Muscle of leg (tissue), 11 donors: Measurements from ENCODE around the gene CPNE4. TPM values are rescaled to one million over a fixed set of nuclear protein-coding genes. Genes with fewer than 3 reads are reported as not detected.

Experiments used
- DNase-seq: peaks from one replicate; pipeline ENCODE4 v3.0.0; 2013
- H3K27ac ChIP-seq: one replicate; pipeline ENCODE4 v1.5.1; 2013; ENCODE audit warnings: mild to moderate bottlenecking, low read length, control low read depth
- H3K27me3 ChIP-seq: one replicate; pipeline ENCODE4 v1.6.1; 2013; ENCODE audit warnings: low read length; ENCODE audit not compliant: control insufficient read depth, insufficient read depth
- H3K36me3 ChIP-seq: one replicate; pipeline ENCODE4 v1.6.1; 2013; ENCODE audit warnings: low read length; ENCODE audit not compliant: control insufficient read depth, insufficient read depth
- H3K4me1 ChIP-seq: one replicate; pipeline ENCODE4 v1.6.1; 2013; ENCODE audit warnings: low read length; ENCODE audit not compliant: control insufficient read depth, insufficient read depth
- H3K4me3 ChIP-seq: one replicate; pipeline ENCODE4 v1.5.1; 2013; ENCODE audit warnings: low read length, control low read depth
- H3K9me3 ChIP-seq: replicated peaks from 2 replicates; pipeline ENCODE4 v1.6.1; 2013; ENCODE audit warnings: low read depth, low read length; ENCODE audit not compliant: control insufficient read depth
- WGBS: methylation state at CpG from one replicate; pipeline ENCODE4 v1.1.5; 2013; ENCODE audit warnings: missing lambda C conversion rate; ENCODE audit not compliant: insufficient coverage; 5-methylcytosine and 5-hydroxymethylcytosine counted together
- polyA plus RNA-seq, 8 donors: library from polyadenylated mRNA; unstranded; fragments of 120-200 nt; gene quantifications; one replicate each; pipeline versions ENCODE4 v1.2.1 to v1.2.3, GENCODE V29; 2013; ENCODE audit warnings: inconsistent platforms in 1 of 8, low replicate concordance in 1 of 8; ENCODE audit not compliant: insufficient read length in 8 of 8, insufficient read depth in 1 of 8
- total RNA-seq: library from RNA; stranded (reverse); fragments of 120-200 nt; gene quantifications from one replicate; pipeline ENCODE4 v1.2.4, GENCODE V29; 2013

Gene CPNE4
- total and polyA plus RNA-seq, 9 donors = 0.07 to 0.31 (median 0.09) TPM; not detected in 2

DNA sequence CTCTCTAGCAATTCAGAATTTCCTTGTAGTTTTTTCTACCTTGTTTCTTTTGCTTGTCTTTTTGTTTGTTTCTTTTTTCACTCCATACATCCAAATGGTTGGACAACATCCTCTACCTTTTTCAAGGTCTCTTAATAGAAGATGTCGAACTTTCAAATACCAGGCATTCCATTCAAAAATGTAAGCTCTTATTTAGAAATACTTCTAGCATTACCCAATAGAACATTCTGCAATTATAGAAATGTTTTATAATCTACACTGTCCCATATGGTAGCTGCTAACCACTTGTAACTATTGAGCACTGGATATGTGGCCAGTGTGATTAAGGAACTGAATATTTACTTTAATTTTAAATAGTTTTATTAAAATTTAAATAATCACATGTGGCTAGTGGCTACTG lies 335.8 kb downstream of the CPNE4 start:
- H3K36me3 ChIP-seq = no peaks in the 10 kb centered on the region
- H3K4me1 ChIP-seq = no peaks in the 10 kb centered on the region
- H3K9me3 ChIP-seq = no peaks in the 10 kb centered on the region
- H3K27ac ChIP-seq = no peak overlapping the region
- no peak overlapping the region for H3K4me3 ChIP-seq
- H3K27me3 ChIP-seq = no peaks in the 10 kb centered on the region
- no CpG with 5 or more reads among the region's 1 CpG for WGBS
- no peak for DNase-seq

DNA sequence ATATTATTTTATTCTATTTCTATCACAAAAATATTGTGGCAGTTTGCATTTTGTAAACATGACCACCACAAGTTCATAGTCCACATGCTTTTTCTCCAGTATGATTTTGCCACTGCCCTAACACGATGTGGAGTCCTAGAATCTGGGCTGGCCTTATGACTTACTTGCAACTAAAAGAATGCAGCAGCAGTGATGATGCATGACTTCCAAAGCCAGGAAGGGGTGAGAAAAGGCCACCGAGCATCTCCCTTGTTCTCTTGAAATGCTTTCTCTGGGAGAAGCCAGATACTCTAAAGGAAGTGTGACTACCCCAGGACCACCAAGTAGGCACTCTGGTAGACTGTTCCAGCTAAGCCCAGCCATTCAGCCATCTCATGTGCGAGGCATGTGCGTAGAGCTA lies 340.4 kb downstream of the CPNE4 start:
- Histone ChIP-seq H3K27ac (no peak overlapping the region), H3K9me3 (no peaks in the 10 kb centered on the region), H3K4me1 (no peaks in the 10 kb centered on the region), H3K4me3 (no peak overlapping the region), H3K36me3 (no peaks in the 10 kb centered on the region), H3K27me3 (no peaks in the 10 kb centered on the region)
- WGBS = 83% methylated on average over 4 of the region's 4 CpGs
- DNase-seq = no peak

DNA sequence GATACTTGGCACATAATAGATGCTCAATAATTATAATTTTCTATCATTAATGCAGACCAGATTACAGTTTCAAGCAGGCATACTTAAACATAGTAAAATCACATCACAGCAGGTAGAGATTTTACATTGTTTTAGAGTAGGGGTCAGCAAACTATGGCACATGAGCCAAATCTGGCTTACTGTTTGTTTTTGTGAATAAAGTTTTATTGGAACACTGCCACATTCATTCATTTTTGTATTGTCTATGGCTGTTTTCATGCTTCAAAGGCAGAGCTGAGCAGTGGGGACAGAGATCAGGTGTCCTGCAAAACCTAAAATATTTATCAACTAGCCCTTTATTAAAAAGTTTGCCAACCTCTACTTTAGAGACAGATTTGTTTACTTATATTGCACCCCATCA lies 342.5 kb downstream of the CPNE4 start:
- no peak for DNase-seq
- Histone ChIP-seq H3K4me1 (no peaks in the 10 kb centered on the region), H3K36me3 (no peaks in the 10 kb centered on the region)

DNA sequence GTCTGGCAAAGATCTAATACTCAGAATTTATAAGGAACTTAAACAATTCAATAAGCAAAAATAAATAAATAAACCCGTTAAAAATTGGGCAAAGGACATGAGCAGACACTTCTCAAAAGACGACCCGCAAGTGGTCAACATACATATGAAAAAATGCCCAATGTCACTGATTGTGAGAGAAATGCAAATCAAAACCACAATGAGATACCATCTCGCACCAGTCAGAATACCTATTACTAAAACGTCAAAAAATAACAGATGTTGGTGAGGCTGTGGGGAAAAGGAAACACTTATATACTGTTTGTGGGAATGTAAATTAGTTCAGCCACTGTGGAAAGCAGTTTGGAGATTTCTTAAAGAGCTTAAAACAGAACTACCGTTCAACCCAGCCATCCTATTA lies 344.0 kb downstream of the CPNE4 start:
- no peak overlapping the region for H3K27ac ChIP-seq
- H3K4me3 ChIP-seq = no peak overlapping the region
- H3K4me1 ChIP-seq = no peaks in the 10 kb centered on the region
- no peaks in the 10 kb centered on the region for H3K36me3 ChIP-seq
- DNase-seq = no peak
- H3K9me3 ChIP-seq = no peaks in the 10 kb centered on the region
- no CpG with 5 or more reads among the region's 6 CpGs for WGBS
- no peaks in the 10 kb centered on the region for H3K27me3 ChIP-seq

More for the DNA sequence above, 342.5 kb downstream of the CPNE4 start:
- H3K27me3 ChIP-seq = no peaks in the 10 kb centered on the region
- H3K4me3 ChIP-seq = no peak overlapping the region
- no peak overlapping the region for H3K27ac ChIP-seq
- no peaks in the 10 kb centered on the region for H3K9me3 ChIP-seq

DNA sequence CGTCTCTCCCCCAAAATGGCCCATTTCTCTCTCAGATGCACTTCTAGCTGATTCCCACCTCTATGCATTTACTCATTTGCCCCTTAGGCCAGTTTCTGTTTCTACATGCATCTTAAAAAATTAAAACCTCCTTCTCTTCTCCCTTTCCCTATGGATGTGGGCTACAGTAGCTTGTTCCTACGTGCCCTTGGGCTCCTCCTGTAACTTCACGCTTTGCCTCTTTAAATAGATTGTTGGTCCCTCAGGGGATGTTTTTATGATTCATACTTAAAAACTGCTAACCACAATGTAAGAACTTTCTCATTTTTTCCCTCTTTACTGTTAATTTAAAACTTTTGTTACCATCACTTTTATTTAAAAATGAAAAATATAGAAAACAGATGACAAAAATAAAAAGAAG lies 346.4 kb downstream of the CPNE4 start:
- Histone ChIP-seq H3K27ac (no peak overlapping the region), H3K36me3 (no peaks in the 10 kb centered on the region), H3K4me1 (no peaks in the 10 kb centered on the region), H3K27me3 (no peaks in the 10 kb centered on the region), H3K4me3 (no peak overlapping the region), H3K9me3 (no peaks in the 10 kb centered on the region)
- 83% methylated on average over 1 of the region's 3 CpGs for WGBS
- no peak for DNase-seq

DNA sequence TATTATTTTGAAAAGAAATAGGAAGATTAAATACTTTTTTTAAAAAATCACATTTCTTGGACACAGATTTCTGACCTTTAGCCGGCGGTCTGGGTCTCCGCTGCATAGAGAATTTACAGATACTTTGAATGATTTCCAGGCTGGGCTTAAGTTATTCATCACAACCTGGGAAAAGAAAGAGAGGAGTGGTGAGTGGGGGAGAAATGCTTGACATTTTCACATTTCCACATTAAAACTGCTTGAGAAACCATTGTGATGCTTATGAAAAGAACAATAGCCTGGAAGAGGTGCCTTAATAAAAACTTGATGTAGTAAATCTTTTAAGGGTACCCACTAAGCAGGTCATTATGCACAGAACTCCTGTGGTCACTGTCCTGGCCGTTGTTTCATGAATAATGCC lies 365.2 kb downstream of the CPNE4 start:
- Histone ChIP-seq H3K27ac (no peak overlapping the region), H3K4me1 (no peaks in the 10 kb centered on the region), H3K9me3 (no peaks in the 10 kb centered on the region), H3K36me3 (no peaks in the 10 kb centered on the region), H3K4me3 (no peak overlapping the region), H3K27me3 (no peaks in the 10 kb centered on the region)
- no CpG with 5 or more reads among the region's 4 CpGs for WGBS
- no peak for DNase-seq

DNA sequence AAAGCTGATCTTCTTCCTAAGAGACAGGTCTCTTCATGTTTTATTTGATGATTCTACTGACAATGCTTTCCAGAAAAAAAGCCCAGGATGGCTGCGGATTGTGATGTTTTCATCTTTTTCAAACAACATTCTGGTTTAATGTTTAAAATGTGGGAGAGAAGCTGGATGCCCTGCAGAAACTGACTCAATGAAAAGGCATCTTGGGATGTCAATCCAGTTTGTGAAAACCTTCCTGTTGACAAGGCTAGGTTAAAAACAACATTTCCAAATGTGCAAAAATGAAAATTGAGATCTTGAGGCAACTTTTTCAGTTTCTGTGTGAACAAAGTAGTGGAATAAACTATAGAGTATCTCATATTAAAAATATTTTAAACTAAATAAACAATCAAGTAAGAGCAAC lies 376.0 kb downstream of the CPNE4 start:
- no peaks in the 10 kb centered on the region for H3K27me3 ChIP-seq
- no peaks in the 10 kb centered on the region for H3K36me3 ChIP-seq
- no peak overlapping the region for H3K4me3 ChIP-seq
- no peak overlapping the region for H3K27ac ChIP-seq
- H3K9me3 ChIP-seq = no peaks in the 10 kb centered on the region
- WGBS = no CpG with 5 or more reads among the region's 1 CpG
- no peak for DNase-seq
- no peaks in the 10 kb centered on the region for H3K4me1 ChIP-seq

DNA sequence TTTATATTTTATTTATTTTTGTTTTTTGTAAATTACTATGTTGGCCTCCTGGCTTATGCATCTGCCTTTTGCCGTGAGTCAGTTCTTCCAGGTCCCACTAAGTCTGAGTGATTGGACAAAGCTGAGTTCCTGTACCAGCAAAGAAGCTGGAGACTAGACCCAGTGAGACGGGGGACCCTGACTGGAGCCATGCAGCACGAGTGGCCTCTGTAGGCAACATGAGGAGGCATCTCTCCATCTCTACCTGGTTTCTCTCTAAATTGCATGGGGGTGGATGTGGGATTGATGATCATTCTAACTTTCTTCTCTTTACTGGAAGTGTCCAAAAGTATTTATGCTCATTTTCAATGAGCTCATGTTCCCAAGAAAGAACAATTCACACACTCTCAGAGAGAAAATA lies 376.7 kb downstream of the CPNE4 start:
- 80% methylated on average over 1 of the region's 3 CpGs for WGBS
- Histone ChIP-seq H3K4me1 (no peaks in the 10 kb centered on the region), H3K27ac (no peak overlapping the region), H3K36me3 (no peaks in the 10 kb centered on the region), H3K27me3 (no peaks in the 10 kb centered on the region), H3K4me3 (no peak overlapping the region), H3K9me3 (no peaks in the 10 kb centered on the region)
- DNase-seq = peak; percentile 0

DNA sequence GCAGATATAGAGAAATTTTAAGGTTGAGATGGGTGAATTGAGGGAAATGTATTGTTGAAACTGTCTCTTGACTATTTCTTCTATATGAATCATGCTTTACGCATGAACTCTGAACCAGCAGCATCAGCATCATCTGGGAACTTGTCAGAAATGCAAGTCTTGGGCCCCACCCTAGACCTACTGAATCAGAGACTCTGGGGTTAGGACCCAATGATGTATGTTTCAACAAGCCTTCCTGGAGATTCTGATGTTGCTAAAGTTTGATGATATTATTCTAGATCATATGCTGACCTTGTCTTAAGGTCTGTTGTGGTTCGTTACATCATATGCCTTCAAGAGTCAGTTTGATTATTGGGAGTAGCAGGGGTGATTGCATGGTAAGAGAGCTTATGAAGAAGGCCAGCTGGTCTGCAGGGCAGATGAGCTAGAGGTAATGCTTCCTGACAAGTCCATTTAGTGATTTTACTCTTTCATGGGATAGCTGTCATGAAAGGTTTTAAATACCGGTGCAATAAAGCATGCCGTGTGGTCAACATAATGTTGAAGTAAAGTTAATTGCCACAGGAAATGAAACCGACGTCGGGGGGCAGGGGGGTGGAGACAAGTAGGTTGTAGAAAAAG lies 379.6 kb downstream of the CPNE4 start:
- no peak for DNase-seq
- Histone ChIP-seq H3K27ac (no peak overlapping the region), H3K27me3 (no peaks in the 10 kb centered on the region), H3K36me3 (no peaks in the 10 kb centered on the region), H3K4me3 (no peak overlapping the region), H3K4me1 (no peaks in the 10 kb centered on the region), H3K9me3 (no peaks in the 10 kb centered on the region)
- WGBS = 65% methylated on average over 3 of the region's 7 CpGs

DNA sequence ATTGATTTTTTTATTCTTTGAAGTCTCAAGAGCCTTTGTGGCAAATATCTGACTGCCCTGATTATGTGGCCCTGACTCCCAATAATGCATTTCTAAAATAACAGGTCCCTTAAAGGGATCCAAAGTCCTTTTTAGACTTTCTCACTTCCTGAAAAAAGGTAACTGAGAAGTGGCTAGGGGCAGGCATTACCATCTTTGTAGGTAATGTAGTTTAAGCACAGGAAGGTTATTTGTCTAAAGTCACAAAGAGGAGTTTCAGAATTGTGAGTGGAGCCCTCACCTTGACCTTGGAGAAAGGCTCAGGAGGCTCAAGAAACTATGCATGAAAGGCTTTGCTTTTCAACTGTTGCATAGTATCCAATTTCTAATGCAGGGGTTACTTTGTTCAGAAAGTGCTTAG lies 389.2 kb downstream of the CPNE4 start:
- Histone ChIP-seq H3K4me1 (no peaks in the 10 kb centered on the region), H3K9me3 (no peaks in the 10 kb centered on the region), H3K27me3 (no peaks in the 10 kb centered on the region), H3K4me3 (no peak overlapping the region), H3K27ac (no peak overlapping the region), H3K36me3 (no peaks in the 10 kb centered on the region)
- DNase-seq = no peak

DNA sequence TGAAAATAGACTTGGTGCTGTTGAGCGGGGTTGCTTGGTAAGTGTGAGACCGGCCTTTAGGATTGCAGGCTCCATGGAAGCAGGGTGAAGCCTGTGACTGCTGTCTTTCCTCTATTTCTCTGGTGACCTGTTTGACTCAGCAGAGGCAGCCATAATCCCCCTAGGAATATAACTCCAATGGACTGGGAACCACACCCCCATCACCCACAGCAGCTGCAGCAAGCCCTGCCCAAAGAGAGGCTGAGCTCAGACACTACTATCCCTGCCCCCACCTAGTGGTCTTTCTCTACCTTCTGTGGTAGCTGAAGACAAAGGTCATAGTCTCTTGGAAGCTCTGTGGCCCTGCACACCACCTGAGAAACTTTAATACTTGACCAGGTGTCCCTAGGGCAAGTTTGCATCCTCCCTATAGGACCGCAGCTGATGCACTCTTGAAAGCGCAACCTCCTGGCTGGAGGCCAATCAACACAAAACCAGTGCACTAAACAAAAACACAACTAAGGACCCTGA lies 398.5 kb downstream of the CPNE4 start:
- Histone ChIP-seq H3K27ac (no peak overlapping the region), H3K9me3 (no peaks in the 10 kb centered on the region), H3K27me3 (no peaks in the 10 kb centered on the region), H3K4me1 (no peaks in the 10 kb centered on the region), H3K36me3 (no peaks in the 10 kb centered on the region), H3K4me3 (no peak overlapping the region)
- DNase-seq = no peak
- WGBS = 94% methylated on average over 2 of the region's 4 CpGs
